Calu3 (cell line): ENCODE data around the gene NPC1. TPM values are rescaled to one million over a fixed set of nuclear protein-coding genes. Genes with fewer than 3 reads are reported as not detected.
A peak's percentile ranks its signal among the peaks of the same experiment; 100 is the strongest.

Experiments
- Bru-seq: library from RNA; stranded (reverse); fragments of 400-500 nt; gene quantifications from one replicate; lab custom pipeline; 2021; lab: Mats Ljungman, UMichigan
- BruChase-seq, 2 experiments: library from RNA; stranded (reverse); fragments of 400-500 nt; gene quantifications; one replicate each; lab custom pipeline; 2021; lab: Mats Ljungman, UMichigan
- BruUV-seq: library from RNA; stranded (reverse); fragments of 400-500 nt; replicated peaks from 2 replicates; lab custom pipeline; 2021; lab: Mats Ljungman, UMichigan
- CTCF ChIA-PET: fragments of 300-600 bp; sonication (Branson Sonifier 250); formaldehyde crosslinking; loops from one replicate; lab custom pipeline; 2022; ENCODE audit warnings: antibody characterized with exemption; lab: Charles Lee
- DNase-seq: peaks from one replicate; pipeline ENCODE4 v3.0.0; 2022
- H3K27ac Mint-ChIP-seq: one replicate; pipeline ENCODE4 v1.8.0; 2022; ENCODE audit warnings: mixed read lengths; ENCODE audit not compliant: unreplicated experiment
- H3K27me3 Mint-ChIP-seq: one replicate; pipeline ENCODE4 v1.8.0; 2022; ENCODE audit warnings: mixed read lengths; ENCODE audit not compliant: unreplicated experiment
- H3K36me3 Mint-ChIP-seq: one replicate; pipeline ENCODE4 v1.8.0; 2022; ENCODE audit warnings: mild to moderate bottlenecking, moderate library complexity, mixed read lengths; ENCODE audit not compliant: insufficient read depth, unreplicated experiment
- H3K4me1 Mint-ChIP-seq: one replicate; pipeline ENCODE4 v1.8.0; 2022; ENCODE audit warnings: mild to moderate bottlenecking, low read depth, mixed read lengths; ENCODE audit not compliant: unreplicated experiment
- H3K4me3 Mint-ChIP-seq: one replicate; pipeline ENCODE4 v1.8.0; 2022; ENCODE audit warnings: mild to moderate bottlenecking, low read depth, moderate library complexity, mixed read lengths; ENCODE audit not compliant: unreplicated experiment
- H3K9me3 Mint-ChIP-seq: one replicate; pipeline ENCODE4 v1.8.0; 2022; ENCODE audit warnings: low read depth, mixed read lengths; ENCODE audit not compliant: unreplicated experiment
- intact Hi-C: fragments of 100-400 bp; cut with micrococcal nuclease; formaldehyde crosslinking; loops from one replicate; pipeline ENCODE4 v1.10.0; 2022; ENCODE audit not compliant: unreplicated experiment
- long read RNA-seq: library from polyadenylated mRNA; stranded (forward); transcript quantifications from one replicate; pipeline ENCODE4 v2.0.0, GENCODE V29; 2022
- total RNA-seq: library from RNA; stranded (reverse); gene quantifications from 2 replicates; pipeline ENCODE4 v1.2.3, GENCODE V29; 2022
- TF ChIP-seq, protein P1 (sequence below): fragments of 200-600 bp; IDR thresholded peaks from one replicate; pipeline ENCODE4 v1.8.0; 2022; ENCODE audit warnings: antibody characterized with exemption; ENCODE audit not compliant: unreplicated experiment

Gene NPC1
- 82.6 and 84.7 TPM in 2 replicates for total RNA-seq
- Bru-seq, nascent RNA = percentile 93 among the genes with signal in this experiment
- BruChase-seq, experiment 1, labeled RNA remaining after a 6-hour chase = percentile 87 among the genes with signal in this experiment
- percentile 85 among the genes with signal in this experiment for BruChase-seq, experiment 2, labeled RNA remaining after a 2-hour chase
- long read RNA-seq, full-length matches to known transcripts = 7 of 42 reads
- long read RNA-seq, partial matches to known transcripts = 12 of 42 reads
- long read RNA-seq, other reads (novel, unspliced or antisense) = 23 of 42 reads

DNA sequence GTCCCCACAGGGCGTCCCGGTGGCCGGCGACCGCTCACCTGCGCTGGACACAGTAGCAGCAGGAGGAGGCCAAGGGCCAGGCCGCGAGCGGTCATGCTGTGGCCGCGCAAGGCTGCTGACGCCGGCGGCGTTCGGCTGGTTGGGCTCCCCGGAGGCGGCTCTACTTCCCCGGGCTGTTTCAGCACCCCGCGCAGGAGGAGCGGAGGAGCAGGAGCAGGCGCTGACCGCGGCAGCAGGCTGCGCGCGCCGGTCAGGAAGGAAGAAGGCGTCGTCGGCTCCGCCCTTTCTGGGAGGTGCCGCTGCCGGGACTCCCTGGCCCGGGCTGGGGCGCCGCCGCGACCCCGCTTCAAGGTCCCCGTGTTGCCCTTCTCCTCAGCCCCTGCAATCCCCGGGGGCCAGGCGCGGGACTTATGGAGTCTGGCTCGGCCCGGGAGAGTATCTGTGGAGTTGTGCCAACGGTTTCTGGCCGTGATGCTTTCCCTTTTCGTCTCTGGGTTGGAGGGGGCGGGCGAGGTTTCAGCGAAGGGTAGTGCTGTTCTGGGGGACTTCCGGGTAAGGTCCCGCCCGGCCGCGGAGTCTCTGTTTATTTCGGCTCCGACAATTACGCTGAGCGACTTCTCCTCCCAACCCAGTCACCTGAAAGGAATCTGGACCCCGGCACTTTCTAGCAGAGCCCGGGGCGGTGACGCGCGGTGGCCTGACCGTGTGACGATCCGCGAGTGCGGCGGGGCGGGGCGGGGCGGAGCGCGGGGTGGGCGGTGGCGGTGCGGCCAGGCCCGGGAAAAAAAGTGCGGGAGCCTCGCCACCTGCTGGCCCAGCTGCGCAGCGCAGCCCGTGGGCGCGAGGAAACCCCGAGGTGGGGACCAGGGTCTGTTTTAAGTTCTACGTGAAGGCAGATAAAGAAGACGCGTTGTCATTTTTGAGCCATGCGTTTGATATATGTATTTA, at the start of gene NPC1:
Gene NPC1 (minus strand): TSS at position 258 of the 948 bp plus-strand sequence. CDS start 163 bp downstream, at position 95.
- no peaks in the 10 kb centered on the region for H3K27me3 Mint-ChIP-seq
- H3K4me3 Mint-ChIP-seq = peak within 1 kb of the TSS; percentile 92
- H3K36me3 Mint-ChIP-seq = peaks cover 55% of the 10 kb centered on the region
- intact Hi-C loops = loop anchor here (5.0 kb wide), 1 partner anchor 69 kb away; no protein-coding TSS in a partner anchor
- peak within 1 kb of the TSS; percentile 83 for H3K27ac Mint-ChIP-seq
- CTCF ChIA-PET = interaction anchor here (1.0 kb wide), 1 partner anchor 32 kb away, joined by 9 read pairs; no protein-coding TSS in a partner anchor
- BruUV-seq = no TSS peak
- H3K4me1 Mint-ChIP-seq = peaks cover 37% of the 10 kb centered on the region
- TF ChIP-seq, protein P1, sequence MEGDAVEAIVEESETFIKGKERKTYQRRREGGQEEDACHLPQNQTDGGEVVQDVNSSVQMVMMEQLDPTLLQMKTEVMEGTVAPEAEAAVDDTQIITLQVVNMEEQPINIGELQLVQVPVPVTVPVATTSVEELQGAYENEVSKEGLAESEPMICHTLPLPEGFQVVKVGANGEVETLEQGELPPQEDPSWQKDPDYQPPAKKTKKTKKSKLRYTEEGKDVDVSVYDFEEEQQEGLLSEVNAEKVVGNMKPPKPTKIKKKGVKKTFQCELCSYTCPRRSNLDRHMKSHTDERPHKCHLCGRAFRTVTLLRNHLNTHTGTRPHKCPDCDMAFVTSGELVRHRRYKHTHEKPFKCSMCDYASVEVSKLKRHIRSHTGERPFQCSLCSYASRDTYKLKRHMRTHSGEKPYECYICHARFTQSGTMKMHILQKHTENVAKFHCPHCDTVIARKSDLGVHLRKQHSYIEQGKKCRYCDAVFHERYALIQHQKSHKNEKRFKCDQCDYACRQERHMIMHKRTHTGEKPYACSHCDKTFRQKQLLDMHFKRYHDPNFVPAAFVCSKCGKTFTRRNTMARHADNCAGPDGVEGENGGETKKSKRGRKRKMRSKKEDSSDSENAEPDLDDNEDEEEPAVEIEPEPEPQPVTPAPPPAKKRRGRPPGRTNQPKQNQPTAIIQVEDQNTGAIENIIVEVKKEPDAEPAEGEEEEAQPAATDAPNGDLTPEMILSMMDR = peak; percentile 97
- no peaks in the 10 kb centered on the region for H3K9me3 Mint-ChIP-seq
- peak; percentile 97 for DNase-seq

DNA sequence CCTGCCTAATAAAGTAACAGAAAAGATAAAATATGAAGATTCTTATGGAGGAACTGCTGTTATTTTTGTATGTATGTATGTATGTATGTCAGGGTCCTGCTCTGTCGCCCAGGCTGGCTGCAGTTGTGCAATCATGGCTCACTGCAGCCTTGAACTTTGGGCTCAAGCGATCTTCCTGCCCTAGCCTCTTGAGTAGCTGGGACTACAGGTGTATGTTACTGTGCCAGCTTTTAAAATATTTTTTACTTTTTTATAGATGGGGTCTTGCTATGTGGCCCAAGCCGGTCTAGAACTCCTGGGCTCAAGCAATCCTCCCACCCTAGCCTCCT, 49.7 kb upstream of the NPC1 start:
- Mint-ChIP-seq H3K4me1 (peaks cover 22% of the 10 kb centered on the region), H3K9me3 (no peaks in the 10 kb centered on the region), H3K27me3 (no peaks in the 10 kb centered on the region), H3K4me3 (no peak overlapping the region), H3K36me3 (peaks cover 3% of the 10 kb centered on the region), H3K27ac (no peak overlapping the region)
- no TSS peak for BruUV-seq
- DNase-seq = no peak
- TF ChIP-seq, protein P1 = no peak
- intact Hi-C loops = no loop called here
- CTCF ChIA-PET = no interaction called here

DNA sequence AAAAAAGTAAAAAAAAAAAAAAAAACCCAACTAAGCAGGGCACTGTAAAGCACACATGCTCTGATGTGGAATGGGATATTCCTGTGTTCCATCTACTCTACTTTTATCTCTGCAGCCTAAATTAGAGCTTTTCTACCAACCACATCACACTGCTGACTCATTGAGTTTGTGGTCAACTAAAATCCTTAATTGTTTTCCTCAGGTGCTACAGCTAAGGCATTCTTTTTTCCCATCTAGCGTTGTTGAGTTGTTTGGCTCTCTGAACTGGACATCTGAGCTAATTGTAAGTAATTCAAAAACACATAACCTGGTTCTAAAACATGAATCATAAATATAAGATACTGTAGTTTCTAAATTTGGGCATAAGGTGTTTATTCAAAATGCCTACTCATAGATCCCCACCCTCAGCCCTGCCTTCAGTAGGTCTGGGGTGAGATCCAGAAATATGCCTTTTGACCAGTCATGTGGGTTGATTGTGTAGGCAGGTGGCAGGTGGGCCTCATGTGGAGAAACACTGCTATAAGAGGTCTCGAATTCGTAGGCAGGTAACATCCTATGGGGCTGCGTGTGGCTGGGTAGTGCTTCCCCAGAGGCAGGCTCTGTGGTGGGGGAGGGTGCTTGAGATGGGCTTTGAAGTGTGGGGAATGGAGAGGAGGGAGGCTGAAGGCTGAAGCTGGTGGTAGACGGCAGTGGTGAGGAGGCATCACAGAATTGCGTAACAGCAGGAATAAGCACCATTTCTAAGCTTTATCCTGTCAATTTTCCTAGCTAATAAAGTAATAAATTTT, 49.2 kb upstream of the NPC1 start:
- BruUV-seq = no TSS peak
- no peak overlapping the region for H3K4me3 Mint-ChIP-seq
- DNase-seq = no peak
- no peaks in the 10 kb centered on the region for H3K27me3 Mint-ChIP-seq
- peak overlapping the region; percentile 4 for H3K27ac Mint-ChIP-seq
- TF ChIP-seq, protein P1 = no peak
- CTCF ChIA-PET = interaction anchor here (0.7 kb wide), 1 partner anchor 87 kb away, joined by 3 read pairs; no protein-coding TSS in a partner anchor
- intact Hi-C loops = no loop called here
- peaks cover 3% of the 10 kb centered on the region for H3K36me3 Mint-ChIP-seq
- no peaks in the 10 kb centered on the region for H3K9me3 Mint-ChIP-seq
- H3K4me1 Mint-ChIP-seq = peaks cover 22% of the 10 kb centered on the region

DNA sequence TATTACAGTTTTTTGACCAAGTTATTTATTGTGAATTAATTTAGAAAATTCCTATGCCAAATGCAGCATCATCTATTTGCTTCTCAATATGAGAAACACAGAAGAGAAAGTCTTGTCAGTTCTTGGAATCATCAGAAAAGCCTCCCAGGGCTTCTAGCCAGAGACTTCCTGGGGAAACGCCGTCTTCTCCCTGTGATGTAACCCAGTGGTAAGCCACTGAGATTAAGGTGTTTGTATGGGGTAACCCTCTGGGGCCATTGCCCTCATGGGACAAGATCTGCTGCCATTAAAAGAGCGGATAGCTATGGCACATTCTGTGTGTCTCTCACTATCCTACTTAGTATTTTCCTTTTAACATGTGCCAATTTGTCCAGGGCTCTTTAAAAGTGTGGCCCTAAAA, 48.4 kb upstream of the NPC1 start:
- no TSS peak for BruUV-seq
- no peaks in the 10 kb centered on the region for H3K9me3 Mint-ChIP-seq
- CTCF ChIA-PET = no interaction called here
- no peak for DNase-seq
- intact Hi-C loops = no loop called here
- TF ChIP-seq, protein P1 = no peak
- no peaks in the 10 kb centered on the region for H3K27me3 Mint-ChIP-seq
- peaks cover 3% of the 10 kb centered on the region for H3K36me3 Mint-ChIP-seq
- H3K27ac Mint-ChIP-seq = peak overlapping the region; percentile 4
- H3K4me1 Mint-ChIP-seq = peaks cover 27% of the 10 kb centered on the region
- H3K4me3 Mint-ChIP-seq = no peak overlapping the region
